HG03045 (cell line): ENCODE data around the gene CUBN.

Source experiments
- ATAC-seq: cut with Tn5 transposase; IDR thresholded peaks from one replicate; pipeline ENCODE4 v1.9.1; 2021; ENCODE audit warnings: mild to moderate bottlenecking, moderate library complexity; ENCODE audit not compliant: unreplicated experiment

CUBN gene

DNA sequence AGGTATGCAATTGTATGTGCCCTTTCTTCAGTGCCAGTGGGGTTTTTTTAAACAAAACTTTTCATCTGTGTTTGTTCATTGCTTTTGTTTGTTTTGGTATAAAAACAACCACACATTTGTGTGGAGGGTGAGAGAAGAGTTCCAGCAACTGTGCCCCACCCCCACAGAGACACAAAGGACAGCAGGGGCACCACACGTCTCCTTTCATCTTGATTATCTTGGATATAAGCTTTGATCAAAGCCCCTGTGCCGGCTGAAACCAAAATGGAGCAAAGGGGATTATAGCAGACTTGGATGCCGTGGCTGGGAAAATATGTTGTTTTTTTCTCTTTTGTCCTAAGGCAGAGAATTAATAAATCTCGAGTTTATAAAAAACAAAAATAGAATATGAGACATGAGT, 200.5 kb downstream of the CUBN start:
- no peak for ATAC-seq

DNA sequence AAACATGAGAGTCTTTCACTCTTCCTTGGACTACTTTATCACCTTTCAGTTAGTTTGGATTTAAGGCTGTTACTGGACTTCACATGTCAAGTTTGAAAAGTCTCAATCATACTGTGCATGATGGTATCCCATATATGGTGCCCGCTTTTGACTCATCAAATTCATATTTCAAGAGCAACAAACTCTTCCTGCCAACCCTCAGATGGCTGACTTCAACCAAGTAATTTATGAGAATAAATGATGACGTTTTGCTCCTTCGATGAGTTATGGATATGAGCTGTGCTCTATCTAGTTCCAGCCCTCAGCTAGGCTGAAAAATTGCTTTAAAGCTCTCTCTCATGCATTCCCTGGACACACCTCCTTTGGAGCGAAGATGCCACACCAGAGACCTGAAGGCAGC, 202.1 kb downstream of the CUBN start:
- ATAC-seq = no peak

DNA sequence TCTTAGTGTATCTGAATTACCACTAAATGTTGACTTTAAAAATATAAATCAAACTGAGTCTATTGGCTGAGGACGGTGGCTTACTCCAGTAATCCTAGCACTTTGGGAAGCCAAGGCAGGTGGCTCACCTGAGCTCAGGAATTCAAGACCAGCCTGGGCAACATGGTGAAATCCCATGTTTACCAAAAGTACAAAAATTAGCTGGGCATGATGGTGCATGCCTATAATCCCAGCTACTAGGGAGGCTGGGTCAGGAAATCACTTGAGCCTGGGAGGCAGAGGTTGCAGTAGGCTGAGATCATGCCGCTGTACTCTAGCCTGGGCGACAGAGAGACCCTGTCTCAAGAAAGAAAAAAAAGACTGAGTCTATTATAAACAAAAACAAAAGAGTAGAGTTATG, 205.9 kb downstream of the CUBN start:
- no peak for ATAC-seq

DNA sequence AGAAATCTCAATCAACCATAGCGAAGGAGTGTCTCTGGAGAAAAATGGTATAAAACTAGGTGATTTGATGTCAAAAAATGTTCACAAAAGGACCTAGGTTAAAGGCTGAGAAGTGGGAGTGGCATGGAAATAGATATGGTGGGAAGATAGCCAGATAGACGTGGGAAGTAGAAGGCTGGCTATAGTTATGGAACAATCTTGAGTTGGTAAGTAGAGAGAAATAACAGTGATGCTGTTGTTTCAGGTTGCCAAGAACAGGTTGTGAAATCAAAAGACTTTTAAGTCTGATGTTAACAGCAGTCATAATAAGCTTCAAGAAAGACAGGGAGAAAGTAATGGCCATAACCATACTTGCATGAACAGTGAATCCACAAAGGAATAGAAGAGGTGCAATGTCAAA, 206.3 kb downstream of the CUBN start:
- ATAC-seq = no peak

DNA sequence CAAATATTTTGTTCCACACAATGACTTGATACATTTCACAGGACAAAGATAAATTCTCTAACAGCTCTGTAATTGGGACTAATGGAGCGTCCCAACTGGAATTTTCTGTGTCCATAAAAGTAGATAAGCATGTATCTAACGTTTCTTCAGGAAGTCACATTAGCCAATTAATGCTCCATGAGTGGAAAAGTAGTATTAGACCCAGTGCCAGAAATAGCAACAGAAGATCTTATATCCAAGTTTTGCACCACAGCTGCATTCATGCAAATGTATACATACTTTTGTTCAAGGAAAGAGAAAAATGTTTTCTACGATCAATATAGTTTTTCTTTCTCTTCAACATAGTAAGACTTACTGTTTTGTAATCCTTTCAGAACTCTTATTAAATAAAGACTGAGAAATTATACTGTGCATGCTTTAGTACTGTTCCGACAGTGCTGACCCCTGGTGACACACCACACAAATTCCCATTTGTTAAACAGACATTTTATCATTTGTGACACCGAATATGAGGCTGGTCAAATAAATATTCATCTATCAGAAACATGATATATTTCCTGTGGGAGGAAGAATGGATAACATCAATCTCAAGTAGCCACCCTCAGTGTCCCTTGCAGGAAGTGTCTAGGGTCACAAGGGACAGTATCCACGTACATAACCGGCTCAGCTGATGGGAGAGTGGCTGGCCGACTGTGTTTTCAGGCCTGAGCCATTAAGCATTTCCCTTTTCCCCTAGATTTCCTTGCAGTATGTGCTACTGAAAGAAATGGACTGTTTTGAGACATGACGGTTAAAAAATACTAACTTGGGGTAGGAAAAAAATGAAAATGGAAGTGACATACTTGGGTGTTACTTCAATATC, 210.3 kb downstream of the CUBN start:
- no peak for ATAC-seq

DNA sequence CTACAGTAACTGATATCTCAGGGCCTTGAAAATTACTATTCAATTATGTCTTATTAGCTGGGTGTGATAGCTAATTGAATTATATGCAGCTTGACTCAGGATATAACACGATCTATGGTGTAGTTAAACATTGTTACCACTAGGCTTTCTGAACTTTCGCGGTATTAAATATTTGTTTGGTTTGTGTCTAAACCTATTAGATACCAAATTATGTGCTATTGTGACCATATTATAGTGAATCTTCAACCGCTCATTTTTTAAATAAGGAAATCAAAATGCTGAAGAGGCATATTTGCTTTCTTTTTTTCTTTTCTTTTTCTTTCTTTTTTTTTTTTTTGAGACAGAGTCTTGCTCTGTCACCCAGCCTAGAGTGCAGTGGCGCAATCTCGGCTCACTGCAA, 213.1 kb downstream of the CUBN start:
- no peak for ATAC-seq

DNA sequence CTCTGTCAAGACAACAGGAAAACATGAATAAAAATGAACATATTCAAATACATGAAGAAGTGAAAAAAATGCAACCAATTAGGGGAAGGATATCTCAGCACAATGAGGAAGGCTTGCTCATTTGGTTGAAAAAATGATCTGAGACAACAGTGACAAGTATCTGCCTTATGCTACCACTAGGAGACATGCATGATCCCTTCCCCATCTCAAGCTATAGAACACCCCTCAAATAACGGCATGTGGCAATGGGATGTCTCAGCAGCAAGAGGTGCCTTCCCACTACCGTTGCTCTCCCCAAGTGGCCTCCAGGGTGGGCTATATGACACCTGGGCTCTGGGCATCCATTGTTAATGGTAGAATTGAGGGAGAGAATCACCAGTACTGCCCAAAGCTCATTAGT, 214.3 kb downstream of the CUBN start:
- no peak for ATAC-seq

DNA sequence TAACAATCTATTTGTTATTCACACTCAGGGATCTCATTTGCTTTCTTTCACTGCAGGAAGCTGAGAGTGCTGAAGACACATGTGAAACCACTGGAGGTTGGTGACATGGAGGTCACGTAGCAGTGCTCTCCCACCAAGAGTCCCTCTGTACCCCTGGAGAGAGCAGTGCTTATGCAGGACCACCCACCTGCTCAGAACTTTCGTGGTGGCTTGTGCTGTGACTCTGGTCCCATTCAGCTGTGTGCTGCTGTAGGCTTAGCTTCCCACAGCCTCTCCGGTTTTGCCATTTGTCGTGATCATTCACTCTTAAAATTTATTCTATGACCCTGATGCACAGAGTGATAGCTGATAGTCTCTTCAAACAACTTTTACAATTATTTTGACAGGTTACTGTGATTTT, 216.3 kb downstream of the CUBN start:
- ATAC-seq = no peak

DNA sequence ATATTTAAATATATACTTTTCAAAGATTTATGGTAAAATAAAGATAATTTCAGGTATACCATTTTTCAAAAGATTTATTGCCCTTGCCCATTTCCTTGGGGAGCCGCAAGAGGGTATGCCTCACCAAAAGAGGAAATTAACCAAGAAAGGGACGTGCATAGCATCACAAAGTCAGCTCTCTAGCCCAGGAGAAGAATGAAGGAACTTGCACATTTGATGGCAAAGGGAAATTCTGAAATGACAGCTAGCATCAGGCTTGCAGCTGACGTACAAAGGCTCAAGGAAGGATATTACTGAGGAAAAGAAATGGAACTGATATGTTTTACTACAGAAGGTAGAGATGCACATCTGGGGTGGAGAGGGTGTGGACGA, 218.8 kb downstream of the CUBN start:
- ATAC-seq = no peak

DNA sequence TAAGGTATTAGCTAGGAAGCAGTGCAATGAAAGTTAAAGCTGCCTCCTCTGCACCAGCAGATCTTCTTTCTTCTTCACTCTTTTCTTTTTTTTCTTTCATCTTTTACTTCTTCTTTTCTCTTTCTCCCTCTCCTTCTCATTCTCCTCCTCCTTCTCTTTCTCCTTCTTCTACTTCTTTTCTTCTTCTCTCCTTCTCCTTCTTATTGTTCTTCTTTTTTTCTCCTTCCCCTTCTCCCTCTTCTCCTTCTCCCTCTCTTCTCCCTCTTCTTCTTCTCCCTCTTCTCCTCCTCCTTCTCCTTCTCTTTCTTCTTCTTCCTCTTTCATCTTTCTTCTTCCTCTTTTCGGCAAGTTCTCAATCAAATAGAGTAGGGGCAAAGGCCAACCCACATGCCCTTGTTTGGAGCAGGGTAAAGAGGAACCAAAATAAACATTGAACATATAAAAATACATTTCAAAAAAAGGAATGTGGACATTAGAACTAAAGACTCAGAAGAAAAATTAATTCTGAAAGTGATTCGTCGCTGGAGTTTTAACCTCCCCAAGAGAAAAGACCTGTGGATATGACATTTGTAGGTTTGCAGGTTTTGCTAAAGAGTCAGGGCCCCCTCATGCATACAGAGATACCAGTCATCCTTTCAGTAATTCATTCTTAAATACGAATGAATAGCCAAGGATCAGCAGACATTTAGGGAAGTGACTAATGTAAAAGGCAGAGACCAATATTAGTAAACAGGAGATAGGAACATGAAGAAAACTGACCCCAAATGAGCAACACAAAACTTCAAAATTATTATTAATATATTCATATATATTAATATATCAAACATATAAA, 219.4 kb downstream of the CUBN start:
- no peak for ATAC-seq

DNA sequence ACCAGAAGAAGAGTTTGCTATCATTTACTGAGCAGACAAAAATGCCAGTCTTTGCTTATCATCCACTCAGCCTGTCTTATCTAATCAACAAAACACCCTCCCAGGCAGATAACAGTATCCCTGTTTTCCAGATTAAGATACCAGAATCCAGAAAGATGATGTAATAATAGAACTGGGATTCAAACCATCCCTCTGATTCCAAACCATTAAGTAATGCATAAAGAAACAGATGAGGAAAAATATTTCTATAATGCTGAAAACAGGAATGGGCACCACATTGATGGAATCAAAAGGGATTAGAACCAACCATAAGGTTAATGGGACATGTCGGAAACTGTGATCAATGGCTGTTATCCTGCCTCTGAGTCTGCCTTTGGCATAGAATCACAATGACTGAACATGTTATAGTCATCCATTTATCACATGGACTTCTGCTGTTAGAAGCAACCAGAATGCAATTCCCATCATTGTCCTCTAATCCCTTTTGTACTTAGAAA, 220.3 kb downstream of the CUBN start:
- ATAC-seq = no peak

DNA sequence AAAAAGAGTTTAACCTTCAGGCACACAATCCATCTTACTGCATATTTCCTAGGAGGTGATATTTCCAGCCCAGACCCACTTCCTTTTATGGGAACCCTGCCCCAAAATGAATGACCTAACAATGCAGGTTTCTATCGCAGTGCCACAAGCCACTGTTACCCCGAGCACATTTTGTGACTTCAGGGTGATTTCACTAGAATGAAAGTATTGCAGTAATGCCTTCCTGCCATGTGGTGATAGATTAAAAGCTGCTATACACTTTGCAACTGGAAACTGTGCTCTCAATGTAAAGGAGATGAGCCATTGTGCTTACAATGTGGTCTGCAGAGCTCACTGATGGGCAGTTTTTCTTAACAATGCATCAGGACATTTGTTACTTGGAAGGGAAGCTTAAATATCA, 221.9 kb downstream of the CUBN start:
- ATAC-seq = no peak

DNA sequence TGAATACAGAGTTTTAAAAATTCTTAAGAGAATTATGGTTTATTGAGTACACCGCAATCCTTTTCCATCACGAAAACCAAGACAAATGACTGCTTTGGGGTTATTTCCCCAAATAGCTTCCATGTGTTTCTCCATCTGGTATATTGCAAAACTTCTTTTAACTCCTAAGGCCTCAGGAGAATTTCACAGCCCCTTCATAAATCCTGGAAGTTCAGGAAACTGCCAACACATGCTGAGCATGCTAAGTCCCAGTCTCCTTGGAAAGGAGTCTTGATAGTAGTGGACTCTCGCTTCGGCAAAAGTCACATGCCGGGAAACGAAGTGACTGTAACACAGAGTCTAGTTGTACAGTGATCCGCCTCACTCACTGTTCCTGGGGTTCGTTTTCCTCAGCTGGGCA, 224.3 kb downstream of the CUBN start:
- no peak for ATAC-seq

DNA sequence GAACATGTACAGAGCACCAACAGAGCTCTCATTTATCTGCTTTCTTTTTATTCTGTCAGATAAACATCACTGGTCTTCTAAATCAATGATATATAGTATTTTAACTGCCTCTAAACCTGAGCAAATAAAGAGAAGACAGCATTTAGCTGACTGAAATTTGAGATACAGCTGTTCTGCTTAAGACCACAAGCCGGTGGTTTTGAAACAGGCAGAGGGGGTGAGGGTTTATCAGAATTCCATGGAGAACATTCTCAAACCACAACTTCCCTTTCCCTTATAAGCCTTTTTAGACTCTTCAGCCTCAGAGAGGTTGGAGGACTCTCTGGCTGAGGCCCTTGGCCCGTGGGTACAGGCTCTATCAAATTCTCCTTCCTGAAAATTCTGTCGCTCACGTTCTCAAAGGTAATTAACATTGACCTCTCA, 225.0 kb downstream of the CUBN start:
- ATAC-seq = no peak

DNA sequence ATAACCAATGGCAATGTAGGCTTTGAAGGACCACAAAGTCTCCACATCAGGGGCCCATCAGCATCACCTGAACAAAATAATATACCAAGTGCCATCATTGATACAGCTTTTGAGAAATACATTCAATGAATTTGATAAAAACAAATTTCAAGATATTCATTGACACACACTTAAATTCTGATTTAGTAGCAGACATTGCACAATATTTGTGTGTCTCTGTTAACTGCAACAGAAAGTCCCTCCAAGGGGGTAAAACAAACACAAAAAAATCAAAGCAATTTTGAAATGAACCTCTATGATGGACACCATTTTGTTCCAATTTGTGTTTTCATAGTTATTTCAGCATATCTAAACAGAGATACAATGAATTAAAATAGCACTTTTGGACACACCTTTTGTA, 225.6 kb downstream of the CUBN start:
- no peak for ATAC-seq

DNA sequence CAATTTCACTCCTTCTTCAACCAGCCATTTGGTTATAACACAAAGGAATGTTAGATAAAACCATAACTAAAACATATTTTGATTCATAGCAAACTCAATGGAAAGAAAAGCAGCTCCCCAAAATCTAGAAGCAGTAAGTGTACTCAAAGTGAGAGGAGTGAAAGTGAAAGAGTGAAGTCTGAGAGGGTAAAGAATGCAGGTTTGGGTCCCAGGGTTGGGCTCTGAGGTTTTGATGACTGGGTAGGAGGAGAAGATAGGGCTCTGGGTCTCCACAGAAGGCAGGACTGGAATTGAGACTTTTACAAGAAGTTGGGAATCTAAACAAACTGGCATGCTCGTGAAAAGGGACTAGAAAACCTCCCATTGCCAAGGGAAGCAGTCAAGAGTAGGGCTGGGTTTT, 227.0 kb downstream of the CUBN start:
- ATAC-seq = no peak

DNA sequence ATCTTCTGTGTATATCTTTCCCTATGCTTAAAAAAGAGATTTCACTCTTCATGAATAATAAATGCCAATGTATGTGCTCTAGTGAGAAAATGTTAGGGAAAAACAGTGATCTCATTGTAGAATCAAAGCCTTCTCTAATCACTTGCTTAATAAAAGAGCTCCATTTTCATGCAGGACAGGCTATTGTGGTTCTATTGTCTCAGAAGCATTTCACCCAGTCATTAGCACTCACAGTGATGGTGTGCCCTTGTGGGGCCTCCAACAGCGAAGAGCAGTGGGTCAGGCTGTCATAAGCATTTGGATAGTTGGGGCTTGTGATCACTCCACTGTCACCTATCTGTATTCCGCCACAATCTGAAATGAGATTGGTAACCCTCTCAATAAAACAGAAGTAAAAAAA, 228.5 kb downstream of the CUBN start:
- no peak for ATAC-seq

DNA sequence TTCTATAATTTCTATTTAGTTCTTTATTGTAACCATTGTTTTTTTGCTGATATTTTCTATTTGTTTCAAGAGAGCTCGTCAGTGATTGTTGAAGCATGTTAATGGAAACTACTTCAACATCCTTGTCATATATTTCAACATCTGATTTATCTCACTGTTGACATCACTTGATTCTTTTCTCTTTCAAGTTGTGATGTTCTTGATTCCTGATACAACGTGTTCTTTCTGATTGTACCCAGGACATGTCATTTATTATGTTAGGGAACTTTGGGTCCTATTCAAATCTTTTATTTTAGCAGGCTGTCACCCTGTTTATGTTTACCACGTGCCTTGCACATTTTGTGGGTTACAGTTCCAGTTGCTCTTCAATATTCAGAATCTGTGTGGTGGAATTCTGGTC, 232.6 kb downstream of the CUBN start:
- ATAC-seq = no peak

DNA sequence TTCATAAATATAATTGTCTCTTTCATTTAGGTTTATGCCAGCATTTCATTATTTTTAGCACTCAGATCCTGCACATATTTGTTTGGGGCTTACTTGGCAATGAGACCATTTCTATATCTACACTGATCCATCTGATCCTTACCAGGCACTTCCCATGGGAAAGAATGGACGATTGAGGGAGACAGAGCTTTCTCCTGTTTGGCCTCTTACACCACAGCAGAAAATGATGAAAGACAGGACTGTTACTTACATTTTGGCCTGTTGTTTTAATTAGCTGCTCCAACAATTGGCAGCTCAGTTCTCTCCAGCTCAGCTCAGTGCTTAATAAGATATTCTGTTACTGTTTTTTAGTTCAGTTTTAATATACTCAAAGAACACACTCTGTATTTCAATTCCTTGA, 234.8 kb downstream of the CUBN start:
- no peak for ATAC-seq

DNA sequence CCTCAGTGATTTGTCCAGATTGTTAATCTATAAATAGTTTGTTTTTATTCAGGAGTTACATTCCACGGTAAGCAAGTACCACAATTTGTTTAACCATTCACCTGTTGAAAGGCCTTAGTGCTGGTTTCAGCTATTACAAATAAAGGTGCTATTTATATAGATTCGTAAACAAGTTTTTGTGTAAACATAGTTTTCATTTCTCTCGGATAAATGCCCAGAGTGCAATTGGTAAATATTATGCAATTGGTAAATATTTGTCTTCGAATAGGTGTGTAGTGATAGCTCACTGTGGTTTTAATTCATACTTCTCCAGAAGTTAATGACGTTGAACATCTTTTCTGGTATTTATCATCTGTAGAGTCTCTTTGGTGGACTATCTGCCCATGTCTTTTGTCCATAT, 235.9 kb downstream of the CUBN start:
- no peak for ATAC-seq

DNA sequence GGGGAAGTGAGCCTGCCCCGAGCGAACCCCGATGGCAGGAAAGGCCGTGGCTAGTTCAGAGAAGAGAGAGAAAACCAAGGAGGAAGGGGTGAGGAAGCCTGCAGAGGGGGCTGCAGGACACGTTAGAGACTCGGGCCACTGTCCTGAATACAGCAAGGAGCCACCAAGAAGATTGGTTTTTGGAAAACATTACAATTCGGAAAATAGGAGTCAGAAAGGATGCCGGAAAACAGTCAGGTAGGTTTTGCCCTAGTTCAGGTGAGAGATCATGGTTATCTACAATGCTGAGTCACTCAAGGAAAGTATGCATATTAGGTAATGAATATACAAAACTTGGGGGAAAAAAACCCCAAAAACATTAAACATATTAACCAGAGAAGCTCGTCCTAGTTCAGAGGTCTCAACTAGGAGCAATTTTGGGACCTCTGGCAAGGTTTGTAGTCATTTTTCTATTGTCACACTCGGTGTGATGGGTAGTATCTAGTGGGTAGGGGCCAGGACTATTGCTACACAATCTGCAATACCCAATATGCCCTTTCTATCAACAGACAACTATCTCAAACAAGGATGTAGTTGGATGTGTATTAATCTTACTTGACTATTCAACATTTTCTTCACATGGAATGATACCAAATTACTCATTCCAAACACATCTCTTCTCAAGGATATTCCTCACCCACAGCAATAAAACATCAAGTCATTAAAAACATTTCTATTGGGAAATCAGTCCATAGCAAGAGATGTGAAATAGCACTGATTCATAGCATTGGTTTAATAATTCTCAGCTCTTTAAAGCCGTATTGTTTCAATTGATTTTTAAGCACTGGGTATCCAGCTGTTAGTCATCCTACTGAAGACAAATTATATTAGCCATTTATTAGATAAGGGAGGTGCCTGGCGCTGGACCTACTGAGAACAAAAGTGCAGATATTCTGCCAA, 238.0 kb downstream of the CUBN start:
- ATAC-seq = no peak
